SK-N-MC (cell line): ENCODE data around the gene AMZ2.
A peak's percentile ranks its signal among the peaks of the same experiment; 100 is the strongest.

Experiments
- DNase-seq: peaks from one replicate; pipeline ENCODE4 v3.0.0-alpha.2; 2011; ENCODE audit warnings: low read depth, low spot score
- H3K27ac ChIP-seq: fragments of 200-600 bp; sonication (generic); 2 replicates; pipeline ENCODE4 v1.5.1; 2016; ENCODE audit warnings: mixed run types
- H3K36me3 ChIP-seq: fragments of 200-600 bp; sonication (generic); 2 replicates; pipeline ENCODE4 v1.6.1; 2017; ENCODE audit warnings: antibody characterized with exemption, low read length, mixed read lengths; ENCODE audit not compliant: insufficient read depth
- H3K4me3 ChIP-seq: fragments of 200-600 bp; sonication (generic); 2 replicates; pipeline ENCODE4 v1.5.1; 2016
- H3K9ac ChIP-seq: fragments of 200-600 bp; sonication (generic); 2 replicates; pipeline ENCODE4 v1.8.0; 2017; ENCODE audit warnings: mixed run types, mixed read lengths; ENCODE audit not compliant: insufficient read length
- H3K9me3 ChIP-seq: fragments of 200-600 bp; sonication (generic); 2 replicates; pipeline ENCODE4 v1.6.1; 2017; ENCODE audit warnings: low read depth, mild to moderate bottlenecking, antibody characterized with exemption, low read length, moderate library complexity, mixed read lengths
- EZH2 ChIP-seq: fragments of 200-600 bp; sonication (generic); IDR thresholded peaks from one replicate; pipeline ENCODE4 v1.6.1; 2017; ENCODE audit warnings: antibody characterized with exemption
- FOXP2 ChIP-seq: optimal IDR thresholded peaks from 2 replicates; pipeline ENCODE3; 2011; ENCODE audit warnings: mild to moderate bottlenecking, moderate library complexity; ENCODE audit not compliant: insufficient read depth; ENCODE audit errors: extremely low read length, control extremely low read depth
- POLR2AphosphoS5 ChIP-seq: IDR thresholded peaks from 2 replicates; pipeline ENCODE4 v1.6.1; 2012; ENCODE audit warnings: mild to moderate bottlenecking, low read depth, low read length, borderline replicate concordance

The AMZ2 gene

GRCh38 chr17:68291836-68292688 is 44.2 kb downstream of the AMZ2 start:
- no peaks in the 10 kb centered on the region for H3K9me3 ChIP-seq
- no peaks in the 10 kb centered on the region for H3K36me3 ChIP-seq
- H3K27ac ChIP-seq = peak overlapping the region; percentile 31; the same call in 1 of the 2 replicates
- peak overlapping the region; percentile 91 for H3K4me3 ChIP-seq
- H3K9ac ChIP-seq = peak overlapping the region; percentile 84
- no peak for TF ChIP-seq EZH2
- TF ChIP-seq FOXP2 = no peak
- no peak for TF ChIP-seq POLR2AphosphoS5
- DNase-seq = peak; percentile 26

DNA sequence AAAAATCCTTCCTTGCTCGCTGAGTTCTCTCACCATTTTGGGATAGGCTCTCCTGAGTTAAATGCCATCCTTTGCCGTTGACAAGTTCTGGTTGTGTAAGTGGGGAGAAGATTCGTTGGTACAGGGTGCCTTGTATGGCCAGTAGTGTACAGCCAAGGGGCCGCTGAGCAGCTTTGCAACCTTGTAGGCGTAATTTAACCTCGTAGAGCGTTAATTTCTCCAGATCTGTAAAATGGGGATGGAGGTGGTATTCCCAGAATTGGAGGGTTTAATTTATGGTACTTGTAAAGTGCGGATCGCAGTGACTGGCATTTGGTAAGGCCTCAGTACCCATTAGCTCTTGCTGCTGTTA is 44.8 kb downstream of the AMZ2 start:
- Histone ChIP-seq H3K36me3 (no peaks in the 10 kb centered on the region), H3K4me3 (peak overlapping the region; percentile 91), H3K9ac (no peak overlapping the region), H3K27ac (no peak overlapping the region), H3K9me3 (no peaks in the 10 kb centered on the region)
- DNase-seq = no peak
- TF ChIP-seq FOXP2 (no peak), EZH2 (no peak), POLR2AphosphoS5 (no peak)

GRCh38 chr17:68293490-68294195 is 45.8 kb downstream of the AMZ2 start:
- no peaks in the 10 kb centered on the region for H3K9me3 ChIP-seq
- no peak overlapping the region for H3K9ac ChIP-seq
- H3K27ac ChIP-seq = no peak overlapping the region
- no peak for TF ChIP-seq POLR2AphosphoS5
- no peak for TF ChIP-seq FOXP2
- TF ChIP-seq EZH2 = no peak
- H3K4me3 ChIP-seq = no peak overlapping the region
- H3K36me3 ChIP-seq = no peaks in the 10 kb centered on the region
- DNase-seq = no peak

GRCh38 chr17:68294196-68294555 is 46.3 kb downstream of the AMZ2 start:
- no peak for TF ChIP-seq POLR2AphosphoS5
- no peak for TF ChIP-seq FOXP2
- no peak for TF ChIP-seq EZH2
- Histone ChIP-seq H3K9ac (no peak overlapping the region), H3K9me3 (no peaks in the 10 kb centered on the region), H3K27ac (no peak overlapping the region), H3K4me3 (no peak overlapping the region), H3K36me3 (no peaks in the 10 kb centered on the region)
- no peak for DNase-seq

DNA sequence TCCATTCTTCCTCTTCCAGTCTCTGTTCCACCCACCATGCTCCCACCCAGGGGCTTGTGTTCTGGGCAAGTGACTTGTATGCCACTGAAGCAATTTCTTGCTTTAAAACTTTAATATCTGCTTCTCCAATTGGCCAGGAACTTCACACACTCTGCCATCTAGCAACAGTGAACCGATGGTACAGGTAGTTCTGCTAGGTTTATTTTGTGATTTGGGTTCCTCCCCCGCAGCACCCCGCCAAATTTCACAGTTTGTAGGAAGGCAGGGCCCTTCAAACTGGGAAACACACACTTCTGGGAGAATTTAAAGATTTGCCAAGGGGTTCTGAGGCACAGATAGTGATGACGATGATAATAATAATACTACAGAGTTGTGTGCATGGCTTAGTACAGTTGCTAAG is 46.8 kb downstream of the AMZ2 start:
- no peak overlapping the region for H3K9ac ChIP-seq
- H3K27ac ChIP-seq = no peak overlapping the region

DNA sequence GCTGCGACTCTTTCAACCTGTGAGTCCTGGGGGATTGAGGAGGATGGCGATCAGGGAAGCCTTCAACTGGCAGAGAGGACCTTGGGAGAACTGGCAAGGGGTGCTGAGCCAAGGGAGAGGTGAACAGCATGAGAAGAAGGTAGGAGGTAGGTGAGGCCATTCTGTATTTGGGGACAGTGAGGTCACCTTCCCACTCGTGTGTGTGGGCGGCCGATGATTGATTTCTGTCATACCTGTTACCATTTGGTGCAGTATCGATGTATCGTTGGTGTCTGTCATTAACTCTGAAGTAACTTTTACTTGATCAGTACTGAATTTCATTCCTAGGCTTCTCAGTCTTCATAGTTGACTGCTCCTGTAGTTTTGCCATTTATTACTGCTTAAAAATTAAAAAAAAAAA is 47.2 kb downstream of the AMZ2 start:
- no peak overlapping the region for H3K27ac ChIP-seq
- H3K9ac ChIP-seq = no peak overlapping the region
- H3K9me3 ChIP-seq = no peaks in the 10 kb centered on the region
- DNase-seq = no peak
- H3K4me3 ChIP-seq = no peak overlapping the region
- no peaks in the 10 kb centered on the region for H3K36me3 ChIP-seq
- TF ChIP-seq EZH2 (no peak), POLR2AphosphoS5 (no peak), FOXP2 (no peak)

More for the DNA sequence above, 46.8 kb downstream of the AMZ2 start:
- Histone ChIP-seq H3K36me3 (no peaks in the 10 kb centered on the region), H3K4me3 (no peak overlapping the region), H3K9me3 (no peaks in the 10 kb centered on the region)
- TF ChIP-seq FOXP2 (no peak), EZH2 (no peak), POLR2AphosphoS5 (no peak)
- no peak for DNase-seq

DNA sequence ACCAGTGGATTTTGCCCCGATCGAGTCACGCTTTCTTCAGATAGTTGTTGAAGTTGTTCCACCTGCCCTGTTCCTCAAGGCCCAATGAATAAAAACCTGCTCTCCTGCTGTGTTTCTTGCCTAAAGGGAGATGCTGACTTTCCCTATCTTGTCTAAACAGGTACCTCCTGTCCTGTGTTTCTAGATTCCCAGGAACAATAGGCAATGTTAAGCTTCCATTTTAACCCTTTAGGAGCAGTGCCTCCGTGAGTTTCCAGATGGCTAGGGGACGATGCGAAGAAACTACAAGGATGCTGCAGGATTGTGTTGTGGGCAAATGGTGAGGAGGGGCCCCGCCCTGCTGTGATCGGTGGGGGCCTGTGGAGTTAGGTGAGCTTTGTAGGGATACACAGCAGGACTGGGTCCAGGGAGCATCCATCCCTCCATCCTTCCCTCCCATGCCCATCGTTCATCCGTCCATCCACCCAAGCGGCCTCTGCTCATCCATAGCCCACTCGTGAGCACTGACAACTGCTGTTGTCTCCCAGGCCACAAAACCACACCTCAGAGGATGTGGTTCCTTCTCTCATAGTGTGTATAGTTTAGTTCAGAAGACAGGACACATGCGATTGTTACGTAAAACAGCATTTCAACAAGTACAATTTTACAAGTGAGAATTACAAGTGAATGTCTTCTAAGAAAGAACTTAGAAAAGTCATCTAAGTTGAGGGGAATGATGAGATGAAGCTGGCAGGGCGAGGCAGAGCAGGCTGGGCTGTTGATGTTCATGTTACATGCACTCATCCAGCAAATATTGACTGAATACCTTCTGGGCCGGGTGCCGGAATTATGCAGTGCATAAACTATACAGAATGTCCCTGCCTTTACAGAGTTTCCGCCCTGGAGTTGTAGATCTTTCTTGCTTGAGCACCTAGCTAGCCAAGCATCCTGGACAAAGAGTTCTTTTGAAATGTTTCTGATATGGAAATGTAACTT is 48.7 kb downstream of the AMZ2 start:
- Histone ChIP-seq H3K9me3 (no peaks in the 10 kb centered on the region), H3K27ac (no peak overlapping the region), H3K4me3 (no peak overlapping the region), H3K36me3 (no peaks in the 10 kb centered on the region), H3K9ac (no peak overlapping the region)
- DNase-seq = no peak
- TF ChIP-seq FOXP2 (no peak), EZH2 (no peak), POLR2AphosphoS5 (no peak)

- Histone ChIP-seq H3K36me3 (no peaks in the 10 kb centered on the region), H3K9me3 (no peaks in the 10 kb centered on the region), H3K27ac (no peak overlapping the region), H3K4me3 (no peak overlapping the region), H3K9ac (no peak overlapping the region)
- no peak for TF ChIP-seq FOXP2
- TF ChIP-seq EZH2 = no peak
- no peak for TF ChIP-seq POLR2AphosphoS5
- DNase-seq = no peak
These were observed 49.4 kb downstream of the AMZ2 start for GRCh38 chr17:68297195-68297594.
